GM12878 (cell line): ENCODE results near the gene TXNL4A.

Experiments
- E2F4 ChIP-seq: IDR thresholded peaks from 2 replicates; pipeline ENCODE4 v1.6.1; 2012; ENCODE audit warnings: low read depth, low read length, improper control_type of control experiment
- JUNB ChIP-seq: IDR thresholded peaks from 2 replicates; pipeline ENCODE4 v1.6.1; 2016; ENCODE audit warnings: antibody characterized with exemption, mild to moderate bottlenecking
- POLR2A ChIP-seq: IDR thresholded peaks from 2 replicates; pipeline ENCODE4 v1.6.1; 2011; ENCODE audit warnings: low read depth, mild to moderate bottlenecking, low read length
- POLR2AphosphoS5 ChIP-seq: IDR thresholded peaks from 2 replicates; pipeline ENCODE4 v1.6.1; 2011; ENCODE audit warnings: mild to moderate bottlenecking, low read length, inconsistent platforms
- RBBP5 ChIP-seq: fragments of 200-600 bp; sonication (generic); conservative IDR thresholded peaks from 2 replicates; pipeline ENCODE4 v1.6.1; 2016
- SRF ChIP-seq, 2 experiments: IDR thresholded peaks; 2 replicates each; pipeline ENCODE4 v1.6.1; 2011; ENCODE audit warnings: low read depth in 2 of 2, low read length in 2 of 2, mild to moderate bottlenecking in 1 of 2, moderate library complexity in 1 of 2
- STAT1 ChIP-seq: fragments of 450-650 bp; conservative IDR thresholded peaks from 2 replicates; pipeline ENCODE4 v1.6.1; 2014; ENCODE audit warnings: antibody characterized with exemption, mild to moderate bottlenecking
- ZNF274 ChIP-seq: IDR thresholded peaks from one replicate; pipeline ENCODE4 v1.8.0; 2011; ENCODE audit not compliant: insufficient read length, insufficient read depth
- TF ChIP-seq, protein P1 (sequence below), 3 experiments: IDR thresholded peaks in 2 of 3; conservative IDR thresholded peaks in 1 of 3; 2 replicates each; pipeline ENCODE4 v1.5.1; 2011; ENCODE audit warnings: low read depth in 3 of 3, low read length in 3 of 3, mild to moderate bottlenecking in 3 of 3, control low read depth in 2 of 3, moderate library complexity in 2 of 3, inconsistent platforms in 1 of 3, mixed read lengths in 1 of 3; ENCODE audit not compliant: control insufficient read depth in 2 of 3, insufficient read depth in 1 of 3; ENCODE audit errors: extremely low read depth in 1 of 3

DNA sequence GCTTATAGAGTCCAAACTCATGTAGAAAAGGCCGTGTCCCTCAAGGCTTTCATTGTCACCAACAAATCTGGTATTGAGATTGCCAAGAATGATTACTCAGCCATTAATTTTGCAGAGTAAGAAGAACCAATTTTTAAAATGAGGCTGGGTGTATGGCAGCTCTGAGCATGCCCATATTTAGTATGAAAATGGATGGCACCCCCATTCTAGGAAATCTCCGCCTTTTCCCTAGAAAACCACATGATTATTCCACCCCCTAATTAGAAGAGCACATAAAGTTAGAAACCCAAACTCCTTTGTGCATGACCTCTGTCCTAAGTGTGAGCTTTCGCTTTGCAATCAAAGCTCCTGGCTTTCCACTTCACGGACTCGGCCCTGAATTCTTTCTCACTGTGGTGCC, 14.1 kb upstream of the TXNL4A start:
- TF ChIP-seq POLR2A (no peak), JUNB (no peak), POLR2AphosphoS5 (no peak), RBBP5 (no peak), ZNF274 (no peak), SRF (IDR thresholded peaks at IDR 0.05; ENCODE audit: low read depth in 2 of 2, low read length in 2 of 2) (no peak), STAT1 (no peak), E2F4 (no peak)
- TF ChIP-seq, protein P1, sequence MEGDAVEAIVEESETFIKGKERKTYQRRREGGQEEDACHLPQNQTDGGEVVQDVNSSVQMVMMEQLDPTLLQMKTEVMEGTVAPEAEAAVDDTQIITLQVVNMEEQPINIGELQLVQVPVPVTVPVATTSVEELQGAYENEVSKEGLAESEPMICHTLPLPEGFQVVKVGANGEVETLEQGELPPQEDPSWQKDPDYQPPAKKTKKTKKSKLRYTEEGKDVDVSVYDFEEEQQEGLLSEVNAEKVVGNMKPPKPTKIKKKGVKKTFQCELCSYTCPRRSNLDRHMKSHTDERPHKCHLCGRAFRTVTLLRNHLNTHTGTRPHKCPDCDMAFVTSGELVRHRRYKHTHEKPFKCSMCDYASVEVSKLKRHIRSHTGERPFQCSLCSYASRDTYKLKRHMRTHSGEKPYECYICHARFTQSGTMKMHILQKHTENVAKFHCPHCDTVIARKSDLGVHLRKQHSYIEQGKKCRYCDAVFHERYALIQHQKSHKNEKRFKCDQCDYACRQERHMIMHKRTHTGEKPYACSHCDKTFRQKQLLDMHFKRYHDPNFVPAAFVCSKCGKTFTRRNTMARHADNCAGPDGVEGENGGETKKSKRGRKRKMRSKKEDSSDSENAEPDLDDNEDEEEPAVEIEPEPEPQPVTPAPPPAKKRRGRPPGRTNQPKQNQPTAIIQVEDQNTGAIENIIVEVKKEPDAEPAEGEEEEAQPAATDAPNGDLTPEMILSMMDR (IDR thresholded peaks at IDR 0.05 in 2 of 3, conservative IDR thresholded peaks at IDR 0.05 in 1 of 3; ENCODE audit: control insufficient read depth in 2 of 3, extremely low read depth in 1 of 3, insufficient read depth in 1 of 3, low read depth in 3 of 3, low read length in 3 of 3), result no peak
